Activated T-helper 1 cell treated with anti-CD3 and anti-CD28 coated beads, Interleukin-2, amount 50 U/mL, for 16 hours (primary cell): Measurements from ENCODE around the gene ITIH2.
"Not testable (repeated sequence)": the region's sequence is repeated elsewhere in the genome, so short reads cannot be mapped to it uniquely, and the experiment has no call there.

Experiments used
- DNase-seq, 2 donors: peaks; one replicate each; pipeline ENCODE4 v3.0.0-alpha.2; 2020; ENCODE audit warnings: low read depth in 1 of 2, low spot score in 1 of 2

The ITIH2 gene

GRCh38 chr10:7692368-7692767 is 10.7 kb upstream of the ITIH2 start:
- DNase-seq: not testable (repeated sequence)

- not testable (repeated sequence) for DNase-seq
Measured at GRCh38 chr10:7693194-7693593, 9.9 kb upstream of the ITIH2 start.

GRCh38 chr10:7696545-7696944 is 6.6 kb upstream of the ITIH2 start:
- no peak for DNase-seq

DNA sequence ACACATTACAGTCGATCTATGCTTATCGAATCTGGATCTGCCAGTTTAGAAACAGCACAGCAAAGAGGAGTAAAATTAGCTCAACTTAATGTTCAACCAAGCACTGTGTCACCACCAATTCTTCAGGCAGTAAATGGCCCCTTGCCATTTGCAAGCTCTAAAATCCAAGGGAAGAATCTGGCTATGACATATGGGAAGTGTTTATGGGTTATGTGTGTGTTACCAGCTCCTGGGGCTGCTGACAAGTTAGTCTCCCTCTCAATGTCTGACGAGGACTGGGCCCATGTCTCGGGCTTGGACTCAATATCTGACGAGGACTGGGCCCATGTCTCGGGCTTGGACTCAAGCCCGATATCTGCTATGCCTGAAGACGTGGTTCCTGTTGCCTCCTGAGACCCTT is 5.7 kb upstream of the ITIH2 start:
- no peak for DNase-seq

GRCh38 chr10:7700577-7701125 is 2.5 kb upstream of the ITIH2 start:
- no peak for DNase-seq

DNA sequence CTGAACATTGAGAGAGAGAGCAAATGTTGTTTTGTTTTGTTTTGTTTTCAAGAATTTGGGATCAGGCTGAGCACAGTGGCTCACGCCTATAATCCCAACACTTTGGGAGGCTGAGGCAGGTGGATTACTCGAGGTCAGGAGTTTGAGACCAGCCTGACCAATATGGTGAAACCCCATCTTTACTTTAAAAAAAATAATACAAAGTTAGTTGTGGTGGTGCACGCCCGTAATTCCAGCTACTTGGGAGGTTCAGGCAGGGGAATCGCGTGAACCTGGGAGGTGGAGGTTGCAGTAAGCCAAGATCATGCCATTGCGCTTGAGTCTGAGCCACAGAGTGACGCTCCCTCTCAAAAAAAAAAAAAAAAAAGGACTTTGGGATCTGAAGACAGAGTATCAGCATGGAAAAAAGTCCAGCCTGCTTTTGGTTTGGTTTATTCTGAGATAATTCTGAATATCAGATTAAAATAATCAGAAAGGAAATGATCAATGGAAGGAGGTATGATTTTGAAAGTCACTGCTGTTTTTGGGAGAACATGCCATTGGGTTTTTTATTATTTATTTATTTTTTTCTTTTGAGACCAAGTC is 1.9 kb upstream of the ITIH2 start:
- DNase-seq: no peak

- DNase-seq: no peak
Measured at GRCh38 chr10:7702288-7702812, 766 bp upstream of the ITIH2 start.

DNA sequence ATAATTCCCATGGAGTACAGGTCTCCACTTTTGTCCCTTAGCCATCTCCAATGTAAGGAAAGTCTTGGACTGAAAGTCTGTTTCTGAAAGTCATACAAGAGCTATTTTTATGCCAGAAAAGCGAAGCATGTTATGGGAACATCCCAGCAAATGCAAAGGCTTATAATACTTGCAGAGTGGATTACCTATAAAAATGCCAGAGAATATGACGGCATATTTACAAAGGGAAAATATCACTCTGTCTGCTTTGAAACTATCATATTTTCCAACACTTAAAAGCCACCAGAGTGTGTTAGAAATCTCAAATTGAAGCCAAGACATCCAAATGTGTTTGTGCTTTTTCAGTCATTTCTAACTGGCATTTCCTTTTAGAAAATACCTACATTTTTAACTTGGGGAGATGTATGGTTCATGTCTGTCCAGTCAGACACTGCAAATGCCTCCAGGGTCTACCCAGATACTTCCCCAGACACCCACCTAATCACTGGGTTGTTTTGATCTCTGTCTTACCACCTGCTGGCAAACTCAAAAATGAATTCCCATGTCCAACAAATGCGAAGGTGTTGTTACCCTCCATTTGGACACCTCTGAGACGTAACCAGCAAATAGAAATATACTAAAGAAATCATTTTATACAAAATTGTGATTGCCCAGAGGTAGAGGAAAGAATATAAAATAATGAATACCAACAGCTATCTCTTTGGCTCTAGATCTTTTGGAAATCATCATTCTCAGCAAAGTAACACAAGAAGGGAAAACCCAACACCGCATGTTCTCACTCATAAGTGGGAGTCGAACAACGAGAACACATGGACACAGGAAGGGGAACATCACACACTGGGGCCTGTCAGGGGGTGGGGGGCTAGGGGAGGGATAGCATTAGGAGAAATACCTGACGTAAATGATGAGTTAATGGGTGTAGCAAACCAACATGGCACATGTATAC is 1.2 kb downstream of the ITIH2 start:
- no peak for DNase-seq

DNA sequence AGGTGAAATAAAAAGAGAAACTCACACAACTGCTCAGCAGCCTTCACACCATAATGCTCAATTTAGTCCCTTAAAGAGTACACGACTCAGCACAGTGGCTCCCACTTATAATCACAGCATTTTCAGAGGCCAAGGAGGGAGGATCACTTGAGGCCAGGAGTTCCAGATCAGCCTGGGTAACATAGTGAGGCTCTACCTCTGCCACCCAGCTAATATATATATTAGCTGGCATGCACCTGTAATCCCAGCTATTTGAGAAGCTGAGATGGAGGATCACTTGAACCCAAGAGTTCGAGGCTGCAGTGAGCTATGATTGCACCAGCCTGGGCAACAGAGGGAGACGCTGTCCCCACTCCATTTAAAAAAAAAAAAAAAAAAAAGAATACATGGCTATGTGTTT is 2.2 kb downstream of the ITIH2 start:
- no peak for DNase-seq

DNA sequence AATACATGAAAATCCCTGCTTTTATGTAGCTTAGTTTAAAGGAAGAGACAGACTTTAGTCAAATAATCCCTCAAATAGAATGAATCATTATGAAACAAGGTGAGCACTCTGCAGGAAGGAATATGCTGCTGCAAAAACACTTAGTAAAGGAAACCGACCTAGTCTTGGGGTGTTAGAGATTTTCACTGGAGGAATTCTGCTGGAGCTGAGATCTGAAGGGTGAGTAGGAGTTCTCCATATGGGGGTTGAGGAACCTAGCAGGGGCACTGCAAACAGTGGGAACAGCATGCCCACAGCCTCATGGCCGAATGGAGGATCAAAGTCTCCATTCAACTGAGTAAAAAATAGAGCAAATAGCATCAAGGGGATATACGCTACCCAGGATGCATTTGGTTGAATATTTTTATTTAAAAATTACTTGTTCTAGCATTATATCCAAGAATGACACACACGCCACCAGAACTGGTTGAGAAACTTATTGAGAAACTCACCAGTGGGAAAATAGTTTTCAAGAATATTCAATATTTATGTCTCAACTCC is 3.5 kb downstream of the ITIH2 start:
- no peak for DNase-seq

DNA sequence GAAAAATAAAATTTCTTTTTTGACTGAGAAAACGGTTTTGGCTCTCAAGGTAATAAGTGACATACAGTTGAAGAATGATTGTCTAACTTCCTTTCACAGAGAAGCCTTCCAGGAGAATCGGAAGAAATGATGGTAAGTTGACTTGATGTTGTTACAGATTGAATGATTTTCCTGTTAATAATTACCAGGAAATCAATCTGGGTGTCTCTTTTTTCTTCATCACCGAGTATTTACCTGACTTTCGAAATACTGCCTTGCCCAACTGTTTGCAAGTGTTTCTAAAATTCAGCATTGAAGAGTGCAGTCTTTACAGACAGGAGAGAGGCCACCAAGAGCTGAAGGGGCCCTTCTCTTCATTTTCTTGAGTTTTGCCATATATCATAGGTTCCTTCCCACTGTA is 4.0 kb downstream of the ITIH2 start:
- DNase-seq: no peak

DNA sequence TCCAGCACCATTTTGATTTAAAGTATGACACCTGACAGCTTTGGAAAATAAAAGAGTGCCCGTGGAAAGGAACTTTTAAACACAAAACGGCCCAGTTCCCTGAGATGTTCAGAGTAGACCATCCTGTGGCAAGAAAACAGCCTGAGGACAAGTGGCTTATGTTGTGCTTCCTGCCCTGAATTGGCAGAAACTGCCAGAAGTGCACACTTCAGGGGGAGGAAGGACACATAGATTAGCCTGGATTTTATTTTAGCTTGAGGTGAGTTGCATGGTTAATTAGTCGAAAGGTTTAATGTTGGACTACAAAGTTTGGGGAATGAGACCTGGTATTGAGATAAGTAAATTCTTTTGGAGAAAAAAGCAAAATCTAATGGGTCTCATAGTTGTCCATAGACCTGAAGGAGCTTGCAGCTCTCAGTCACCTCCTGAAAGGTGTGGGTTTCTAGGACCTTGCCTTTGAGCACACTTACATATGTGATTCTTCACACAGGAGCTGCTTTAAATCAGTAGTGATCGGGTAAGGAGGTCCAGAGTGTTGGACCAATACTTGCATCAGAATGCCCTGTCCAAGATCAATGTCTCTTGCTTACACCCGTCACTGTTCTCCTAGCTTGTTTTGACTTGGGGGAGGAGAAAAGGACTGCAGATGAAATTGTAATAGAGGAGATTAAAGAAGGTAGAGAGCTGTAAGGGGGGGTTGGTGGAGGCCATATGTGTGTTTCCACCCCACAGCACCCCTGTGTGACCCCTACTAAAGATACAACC is 4.9 kb downstream of the ITIH2 start:
- DNase-seq: no peak

DNA sequence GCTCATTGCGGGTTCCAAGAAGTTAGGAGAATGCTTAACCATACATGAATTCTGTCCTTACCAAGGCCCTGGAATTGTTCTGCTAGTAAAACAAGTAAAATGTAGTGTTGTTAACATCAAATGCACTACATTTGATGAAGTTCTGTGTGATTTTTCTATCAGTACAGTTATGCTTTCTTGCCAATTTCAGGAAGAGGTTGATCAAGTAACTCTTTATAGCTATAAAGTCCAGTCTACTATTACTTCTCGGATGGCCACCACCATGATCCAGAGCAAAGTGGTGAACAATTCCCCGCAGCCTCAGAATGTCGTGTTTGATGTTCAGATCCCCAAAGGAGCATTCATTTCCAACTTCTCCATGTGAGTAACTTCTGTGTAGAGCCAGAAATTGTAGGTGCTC is 5.7 kb downstream of the ITIH2 start:
- DNase-seq: no peak

- no peak for DNase-seq
Measured at GRCh38 chr10:7710446-7710845, 7.3 kb downstream of the ITIH2 start.

GRCh38 chr10:7711075-7711474 is 8.0 kb downstream of the ITIH2 start:
- not testable (repeated sequence) for DNase-seq

GRCh38 chr10:7715515-7715914 is 12.4 kb downstream of the ITIH2 start:
- DNase-seq: no peak

DNA sequence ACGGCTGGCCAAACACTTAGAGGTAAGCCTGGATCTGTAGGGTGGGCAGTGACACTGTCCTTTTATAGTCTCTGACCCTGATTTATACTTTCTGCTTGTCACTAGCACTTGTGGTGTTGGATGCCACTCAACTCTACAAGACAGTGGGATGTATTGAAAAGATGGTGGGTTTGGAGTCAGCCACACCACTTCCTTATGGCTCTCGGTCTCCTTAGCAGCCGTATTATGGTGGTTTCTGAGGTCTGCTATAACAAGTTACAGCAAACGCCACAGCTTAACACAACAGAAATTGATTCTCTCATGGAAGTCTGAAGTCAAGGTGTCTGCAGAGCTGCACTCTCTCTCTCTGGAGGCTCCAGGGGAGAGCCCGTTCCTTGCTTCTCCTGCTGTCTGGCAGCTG is 14.7 kb downstream of the ITIH2 start:
- DNase-seq: no peak

DNA sequence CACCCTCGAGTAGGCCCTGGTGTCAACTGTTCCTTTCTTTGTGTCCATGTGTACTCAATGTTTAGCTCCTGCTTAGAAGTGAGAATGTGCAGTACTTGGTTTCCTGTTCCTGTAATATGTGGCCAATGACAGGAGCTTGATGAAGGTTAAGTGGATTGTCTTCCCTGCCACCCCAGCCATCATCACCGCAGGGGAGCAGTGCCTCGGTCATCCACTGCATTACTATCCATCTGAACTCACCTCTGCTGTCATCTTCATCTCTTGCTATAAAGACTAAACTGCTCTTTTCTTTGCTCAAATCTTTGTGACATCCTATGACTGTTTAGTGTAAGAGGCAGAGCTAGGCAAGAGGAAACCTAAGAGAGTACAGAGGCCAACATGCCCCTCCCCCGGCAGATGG is 15.6 kb downstream of the ITIH2 start:
- DNase-seq: no peak

- no peak for DNase-seq
Measured at GRCh38 chr10:7720478-7720877, 17.4 kb downstream of the ITIH2 start.

- DNase-seq: no peak
Measured at GRCh38 chr10:7722927-7723529, 19.9 kb downstream of the ITIH2 start.

GRCh38 chr10:7734821-7735220 is 31.7 kb downstream of the ITIH2 start:
- no peak for DNase-seq
